Left forelimb (tissue), 1 donor: Measurements from ENCODE around the gene COL23A1.

Source experiments
- DNase-seq: peaks from one replicate; pipeline ENCODE4 v3.0.0-alpha.2; 2018; ENCODE audit warnings: low spot score

The COL23A1 gene

DNA sequence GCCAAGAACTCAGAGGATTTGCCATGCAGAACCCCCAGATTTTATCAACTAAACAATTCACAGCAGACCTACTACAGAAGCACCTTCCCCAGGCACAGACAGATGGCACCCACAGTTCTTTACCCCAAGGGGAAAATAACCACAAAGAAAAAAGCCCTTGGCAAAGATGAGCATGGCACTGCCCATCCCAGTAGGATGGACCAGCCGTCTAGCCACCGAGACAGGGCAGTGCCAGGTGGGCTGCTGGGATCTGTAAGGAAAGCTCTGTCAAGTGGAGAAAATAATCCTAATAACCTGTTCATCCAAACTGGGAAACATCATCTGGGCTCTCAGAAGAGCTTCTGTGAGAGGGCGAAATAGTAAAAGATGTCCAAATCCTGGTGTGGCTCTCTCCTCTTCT is 130.0 kb downstream of the COL23A1 start:
- DNase-seq = no peak

DNA sequence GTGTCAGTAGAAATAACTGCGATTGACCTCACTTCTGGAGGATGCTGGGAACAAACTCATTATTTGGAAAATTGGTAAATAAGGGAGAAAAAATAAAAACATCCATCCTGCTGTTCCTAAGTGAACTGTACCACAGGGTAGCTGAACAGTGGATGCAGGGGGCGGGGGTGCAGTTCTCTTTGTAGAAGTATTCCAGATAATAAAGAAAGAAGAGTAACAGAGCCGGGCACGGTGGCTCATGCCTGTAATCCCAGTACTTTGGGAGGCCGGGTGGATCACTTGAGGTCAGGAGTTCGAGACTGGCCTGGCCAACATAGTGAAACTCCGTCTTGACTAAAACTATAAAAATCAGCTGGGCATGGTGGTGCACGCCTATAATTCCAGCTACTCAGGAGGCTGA is 132.1 kb downstream of the COL23A1 start:
- no peak for DNase-seq

DNA sequence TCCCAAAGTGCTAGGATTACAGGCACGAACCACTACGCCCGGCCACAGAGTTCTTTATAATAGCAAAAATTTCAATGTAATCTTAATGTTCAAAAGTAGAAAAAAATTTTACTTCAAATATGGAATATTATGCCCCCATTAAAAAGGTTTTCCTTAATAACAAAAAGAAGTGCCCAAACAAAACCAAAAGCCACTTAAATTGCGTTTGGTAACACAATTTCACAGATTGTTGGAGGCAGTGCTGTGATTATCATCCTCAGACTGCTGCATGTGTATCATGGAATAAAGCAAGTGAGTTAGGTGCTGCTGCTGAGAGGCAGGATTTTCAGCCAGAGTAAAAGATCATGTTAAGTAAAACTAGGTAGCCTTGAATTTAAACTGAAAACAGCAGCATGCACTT is 132.7 kb downstream of the COL23A1 start:
- no peak for DNase-seq

DNA sequence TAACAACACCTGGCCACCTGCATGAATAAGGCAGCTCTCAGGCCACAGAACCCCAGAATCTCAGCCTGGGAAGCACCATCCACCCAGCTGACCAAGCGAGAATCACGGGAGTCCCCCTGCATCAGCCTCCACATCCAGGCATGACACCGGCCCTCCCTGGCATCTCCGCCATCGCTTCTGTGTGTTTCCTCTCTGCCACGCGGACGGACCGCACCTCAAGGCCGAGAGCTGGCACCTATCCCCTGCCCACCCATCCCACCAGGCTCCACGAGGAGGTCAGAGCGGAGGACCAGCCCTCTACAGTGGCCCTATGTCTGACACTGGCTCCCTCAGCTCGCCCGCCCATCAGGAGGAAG is 134.7 kb downstream of the COL23A1 start:
- DNase-seq = no peak

DNA sequence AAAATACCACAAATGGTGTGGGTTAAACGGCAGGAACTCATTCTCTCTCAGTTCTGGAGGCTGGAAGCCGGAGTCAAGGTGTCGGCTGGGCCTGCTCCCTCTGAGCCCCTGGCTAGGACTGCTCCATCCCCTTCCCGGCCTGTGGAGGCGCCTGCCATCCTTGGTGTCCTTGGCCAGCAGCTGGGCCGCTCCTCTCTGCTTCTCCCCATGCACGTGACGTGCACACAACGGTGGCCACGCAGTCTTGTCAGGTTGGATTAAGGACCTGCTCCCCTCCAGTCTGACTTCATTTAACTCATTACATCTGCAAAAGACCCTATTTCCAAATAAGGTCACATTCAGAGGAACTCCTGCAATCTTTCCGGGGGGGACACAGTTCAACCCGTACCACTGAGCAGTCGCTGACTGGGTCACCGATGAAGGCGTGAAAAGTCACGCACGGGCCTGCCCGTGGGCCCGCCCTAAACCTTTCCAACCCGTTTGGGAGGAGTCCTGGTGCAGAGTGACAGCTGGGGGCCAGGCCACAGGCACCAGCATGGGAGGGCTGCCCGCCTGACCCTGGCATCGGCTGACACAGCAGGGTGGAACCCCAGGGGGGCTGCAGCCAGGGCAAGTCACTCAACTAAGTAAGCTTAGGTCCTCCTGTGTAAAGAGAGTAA is 135.2 kb downstream of the COL23A1 start:
- DNase-seq = no peak

DNA sequence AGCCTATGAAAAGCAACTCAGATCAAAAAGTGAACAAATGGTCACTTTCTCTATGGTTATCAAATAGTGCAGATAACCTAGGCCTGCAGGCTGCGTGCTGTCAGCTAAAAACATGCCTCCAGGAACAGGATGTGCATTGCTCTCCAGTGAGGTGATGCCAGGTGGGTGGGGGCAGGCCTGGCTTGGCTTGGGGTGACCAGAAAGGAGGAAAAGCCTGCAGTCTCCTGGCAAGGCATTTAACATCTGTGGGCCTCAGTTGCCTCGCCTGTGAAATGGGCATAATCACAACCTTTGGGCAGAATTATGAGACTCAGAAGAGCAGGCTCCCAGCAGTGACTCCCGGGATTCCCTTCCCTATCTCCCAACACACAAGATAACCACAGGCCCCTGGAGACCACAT is 135.9 kb downstream of the COL23A1 start:
- DNase-seq = no peak

DNA sequence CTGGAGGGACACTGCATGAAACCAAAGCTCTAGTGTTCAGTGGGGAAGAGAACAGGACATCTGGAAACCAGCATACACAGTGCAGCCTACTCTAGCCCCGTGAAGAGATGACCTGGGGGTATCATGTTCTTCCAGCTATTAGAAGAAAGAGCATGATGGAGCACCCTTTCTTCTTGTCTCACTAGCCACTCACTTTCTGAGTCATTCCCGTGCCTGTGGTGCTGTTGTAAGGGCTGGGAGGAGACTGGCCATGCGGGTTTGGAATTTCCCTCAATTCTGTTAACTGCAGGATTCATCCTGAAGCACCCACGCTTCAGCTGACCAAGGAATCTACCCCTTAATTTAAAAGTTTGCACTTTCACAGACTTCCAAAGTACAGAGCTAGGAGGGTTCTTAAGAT is 137.0 kb downstream of the COL23A1 start:
- no peak for DNase-seq

DNA sequence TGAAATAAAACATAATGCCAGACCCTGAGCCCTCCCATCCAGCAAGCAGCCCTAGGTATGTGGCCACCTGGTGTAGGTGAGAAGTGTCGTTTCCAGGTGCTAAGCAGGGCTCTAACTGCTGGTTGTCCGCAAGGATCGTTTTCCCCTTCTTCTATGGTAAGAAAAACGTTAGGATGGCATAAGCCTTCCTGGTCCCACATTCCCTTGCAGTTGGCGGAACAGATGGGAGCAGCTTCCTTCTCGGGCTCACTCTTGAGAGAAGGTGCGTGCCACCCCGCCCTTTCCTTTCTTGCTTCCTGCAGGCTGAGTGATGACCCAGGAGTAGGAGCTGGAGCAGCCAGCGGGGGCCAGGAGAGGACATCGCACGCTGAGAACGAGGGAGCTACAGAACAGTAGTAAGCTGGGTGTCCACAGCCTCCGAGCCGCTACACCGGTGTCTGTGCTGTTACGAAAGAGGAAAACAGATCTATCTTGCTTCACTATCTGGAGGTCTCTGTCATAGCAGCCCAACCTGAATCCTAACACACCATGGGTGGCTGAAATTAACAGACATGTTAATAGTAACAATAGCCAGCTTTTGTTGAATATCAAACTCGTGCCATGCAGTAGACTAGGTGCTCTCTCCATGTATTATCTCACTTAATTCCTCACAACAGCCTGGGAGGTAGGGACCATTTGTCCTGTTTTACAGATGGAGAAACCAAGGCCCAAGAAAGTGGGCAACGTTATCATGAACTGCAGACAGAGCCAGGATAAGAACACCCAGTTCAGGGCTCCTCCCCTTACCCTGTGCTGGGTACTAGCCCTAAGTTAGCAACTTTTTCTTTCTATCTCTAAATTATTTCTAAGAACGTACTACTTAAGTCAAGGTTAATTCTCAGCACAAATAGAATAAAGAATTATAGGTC is 139.8 kb downstream of the COL23A1 start:
- no peak for DNase-seq

DNA sequence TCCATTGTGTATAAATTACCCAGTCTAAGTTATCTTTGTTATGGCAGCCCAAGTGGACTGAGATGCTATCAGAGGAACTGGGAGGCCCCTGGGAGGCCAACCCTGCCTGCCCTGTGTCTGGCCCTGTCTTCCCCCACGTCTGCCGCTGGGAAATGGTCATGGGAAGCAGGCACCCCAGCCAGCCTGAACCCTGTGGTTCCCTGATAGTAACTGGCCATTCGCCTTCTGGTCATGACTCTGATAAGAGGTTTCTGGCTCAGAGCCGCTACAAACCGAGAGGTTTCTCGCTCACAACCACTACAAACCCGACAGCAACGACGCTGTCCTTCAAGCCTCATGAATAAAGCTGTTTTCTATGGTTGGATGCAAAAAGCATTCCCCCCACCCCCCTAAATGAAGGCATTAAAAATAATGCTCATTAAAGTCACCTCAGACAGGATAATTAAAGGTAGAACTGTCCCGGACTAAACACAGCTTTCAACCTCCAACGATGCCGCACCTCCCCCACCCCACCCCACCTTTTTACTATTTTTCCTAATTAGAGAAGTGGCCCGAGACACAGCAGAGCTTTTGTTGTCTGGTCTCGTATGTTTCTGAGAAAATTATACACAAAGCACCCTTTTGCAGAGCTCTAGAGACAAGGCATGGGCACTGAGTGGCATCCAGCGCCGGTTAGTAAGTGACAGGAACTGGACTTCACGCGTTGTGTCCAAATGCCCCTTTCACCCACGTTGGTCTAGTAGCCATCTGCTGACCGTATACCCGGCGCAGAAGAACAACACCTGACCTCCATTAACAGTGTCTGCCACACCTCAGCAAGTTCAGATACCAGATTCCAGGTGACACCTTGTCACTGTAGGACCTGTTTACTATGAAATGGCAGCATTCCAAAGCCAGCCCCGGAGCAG is 140.8 kb downstream of the COL23A1 start:
- no peak for DNase-seq

DNA sequence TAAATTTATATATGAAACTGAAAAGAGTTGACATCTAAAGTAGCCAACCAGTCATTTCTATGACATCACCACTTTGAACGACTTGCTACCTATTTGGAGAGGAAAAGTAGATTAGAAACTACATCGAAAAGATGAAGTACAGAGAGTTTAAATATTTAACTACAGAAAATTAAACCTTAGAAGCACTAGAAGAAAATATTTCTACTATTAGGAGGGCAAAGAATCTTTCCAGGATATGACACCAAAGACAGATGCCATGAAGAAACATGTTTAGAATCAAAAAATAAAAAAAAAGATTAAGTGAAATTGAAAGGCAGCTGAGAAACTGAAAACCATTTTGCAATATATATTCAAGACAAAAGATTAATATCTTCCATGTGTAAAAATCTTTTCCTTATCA is 144.7 kb downstream of the COL23A1 start:
- no peak for DNase-seq

DNA sequence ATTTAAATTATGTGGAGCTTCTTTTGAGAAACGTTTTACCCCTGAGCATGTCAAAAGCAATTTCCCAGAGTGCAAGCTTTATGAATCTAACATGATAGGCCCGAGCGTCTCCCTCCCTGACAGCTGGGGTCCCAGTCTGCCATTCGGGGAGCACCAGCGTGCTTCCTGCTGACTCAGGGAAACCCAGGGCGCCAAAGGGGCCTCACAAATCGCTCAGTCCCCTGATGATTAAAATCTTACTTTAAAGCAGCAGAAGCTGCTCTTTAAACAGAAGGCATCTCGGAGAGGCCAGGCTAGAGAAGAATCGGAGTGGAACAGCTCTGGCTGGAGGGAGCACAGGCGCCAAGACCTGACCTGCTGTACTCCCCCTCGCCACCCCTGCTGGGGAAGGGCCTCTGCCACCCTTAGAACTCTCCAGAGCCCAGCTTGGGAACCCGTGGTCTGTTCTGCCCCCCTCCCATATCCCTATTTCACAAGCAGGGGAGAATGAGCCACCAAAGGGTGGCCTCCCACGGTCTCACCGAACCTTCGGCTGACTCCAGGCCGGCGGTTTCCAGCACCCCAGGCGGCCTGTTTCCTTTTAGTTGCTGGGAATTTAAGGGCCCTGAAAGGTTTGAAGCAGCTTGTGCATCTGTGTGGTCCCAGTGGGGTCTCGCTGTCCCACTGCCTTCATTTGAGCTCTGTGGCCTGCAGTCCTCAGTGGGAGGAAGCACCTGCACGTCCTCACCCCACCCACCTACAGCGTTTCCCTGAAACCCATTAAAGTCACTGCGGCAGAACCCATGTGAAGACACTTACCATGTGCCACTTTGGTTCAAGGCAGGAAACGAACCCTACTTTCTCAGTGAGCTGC is 147.6 kb downstream of the COL23A1 start:
- DNase-seq = peak; percentile 28

DNA sequence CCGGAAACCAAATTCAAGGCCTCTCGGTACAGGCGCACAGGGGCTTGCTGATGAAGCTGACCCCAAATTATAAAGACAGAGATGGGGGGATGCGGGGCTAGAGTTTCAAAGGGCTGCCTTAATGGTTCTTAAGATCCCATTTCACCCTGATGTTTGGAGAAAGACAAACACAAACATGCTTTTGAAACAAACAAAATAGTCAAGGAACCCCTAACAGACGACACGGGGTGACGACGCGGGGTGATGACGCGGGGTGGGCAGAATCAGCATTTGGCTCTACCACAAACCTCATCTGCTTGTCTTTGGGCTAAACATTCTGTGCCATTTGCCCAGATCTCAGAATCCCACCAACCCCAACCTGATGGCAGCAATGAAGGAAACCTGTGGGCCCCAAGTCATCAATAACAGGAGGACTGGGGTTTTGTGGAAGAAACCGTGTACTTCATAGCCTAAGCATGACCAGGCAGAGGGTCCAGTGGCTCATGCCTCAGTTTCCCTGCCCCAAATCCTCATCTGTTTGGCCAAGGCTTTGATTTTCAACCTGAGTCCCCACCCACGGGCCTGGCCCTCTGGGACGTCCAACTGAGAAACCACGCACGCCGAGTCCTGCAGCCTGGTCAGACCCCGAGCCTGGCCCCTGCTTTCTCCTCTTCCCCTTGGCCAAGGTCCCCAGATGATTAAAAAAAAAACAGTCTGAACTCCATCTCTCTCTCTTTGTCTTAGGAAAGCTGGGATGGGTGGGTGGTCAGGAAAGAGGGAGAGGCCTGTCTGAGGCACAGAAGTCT is 148.5 kb downstream of the COL23A1 start:
- peak; percentile 40 for DNase-seq

DNA sequence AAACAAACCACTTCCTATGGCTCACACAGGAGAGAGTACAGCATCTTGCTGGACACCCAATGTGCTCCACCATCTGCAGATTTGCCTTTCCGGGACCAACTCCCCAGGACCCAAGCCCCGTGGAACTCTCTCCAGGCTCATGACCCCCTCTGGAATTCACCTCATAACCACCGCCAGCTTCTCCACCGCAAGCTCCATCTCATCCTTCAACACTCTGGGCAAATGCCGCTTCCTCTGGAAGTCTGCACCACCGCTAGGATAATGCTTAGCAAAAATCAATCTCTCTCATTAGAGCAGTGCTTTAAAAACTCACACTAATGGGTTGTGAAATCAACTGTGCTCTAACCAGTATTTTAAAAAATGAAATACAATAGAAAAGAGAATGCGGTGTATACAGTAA is 150.0 kb downstream of the COL23A1 start:
- no peak for DNase-seq

DNA sequence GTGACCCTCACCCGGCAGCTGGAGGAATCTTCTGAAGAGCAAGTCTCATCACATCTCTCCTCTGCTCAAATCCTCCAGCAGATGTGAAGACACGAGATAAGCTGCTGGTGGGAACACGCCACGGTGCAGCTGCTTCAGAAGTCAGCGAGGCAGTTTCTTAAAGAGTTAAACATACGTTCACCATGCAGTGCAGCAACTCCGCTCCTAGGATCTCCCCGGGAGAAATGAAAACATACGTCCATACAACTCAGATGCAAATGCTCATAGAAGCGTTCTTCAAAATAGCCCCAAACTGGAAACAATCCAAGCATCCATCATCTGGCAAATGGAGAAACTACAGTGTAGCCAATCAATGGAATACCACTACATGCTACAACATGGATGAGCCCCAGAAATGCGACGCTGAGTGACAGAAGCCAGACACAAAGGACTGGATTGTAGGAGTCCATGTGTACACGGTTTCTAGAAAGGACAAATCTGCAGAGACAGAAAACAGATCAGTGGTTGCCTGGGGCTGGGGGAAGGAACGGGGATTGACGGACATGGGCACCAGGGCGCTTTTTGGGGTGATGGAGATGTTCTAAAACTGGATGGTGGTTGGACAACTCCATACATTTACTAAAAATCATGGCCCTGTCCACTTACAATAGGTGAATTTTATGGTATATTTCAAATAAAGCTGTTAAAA is 150.6 kb downstream of the COL23A1 start:
- peak; percentile 28 for DNase-seq

DNA sequence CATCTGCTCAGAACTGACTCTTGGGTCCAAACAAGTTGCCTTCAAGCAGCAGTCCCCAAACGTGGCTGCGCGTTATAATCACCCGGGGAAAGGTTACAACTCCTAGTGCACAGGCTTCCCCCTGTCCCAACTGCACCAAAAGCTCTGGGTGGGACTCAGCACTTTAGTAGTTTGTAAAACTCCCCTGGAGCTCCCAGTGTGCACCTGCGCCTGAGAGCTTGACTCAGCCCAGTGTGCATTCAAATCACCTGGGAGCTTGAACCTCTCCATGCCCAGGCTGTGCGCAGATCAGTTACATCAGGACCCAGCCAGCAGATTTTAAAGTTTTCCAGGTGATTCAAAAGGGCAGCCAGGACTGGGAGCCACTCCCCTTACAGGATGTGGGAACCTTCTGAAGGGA is 151.4 kb downstream of the COL23A1 start:
- DNase-seq = peak; percentile 47

DNA sequence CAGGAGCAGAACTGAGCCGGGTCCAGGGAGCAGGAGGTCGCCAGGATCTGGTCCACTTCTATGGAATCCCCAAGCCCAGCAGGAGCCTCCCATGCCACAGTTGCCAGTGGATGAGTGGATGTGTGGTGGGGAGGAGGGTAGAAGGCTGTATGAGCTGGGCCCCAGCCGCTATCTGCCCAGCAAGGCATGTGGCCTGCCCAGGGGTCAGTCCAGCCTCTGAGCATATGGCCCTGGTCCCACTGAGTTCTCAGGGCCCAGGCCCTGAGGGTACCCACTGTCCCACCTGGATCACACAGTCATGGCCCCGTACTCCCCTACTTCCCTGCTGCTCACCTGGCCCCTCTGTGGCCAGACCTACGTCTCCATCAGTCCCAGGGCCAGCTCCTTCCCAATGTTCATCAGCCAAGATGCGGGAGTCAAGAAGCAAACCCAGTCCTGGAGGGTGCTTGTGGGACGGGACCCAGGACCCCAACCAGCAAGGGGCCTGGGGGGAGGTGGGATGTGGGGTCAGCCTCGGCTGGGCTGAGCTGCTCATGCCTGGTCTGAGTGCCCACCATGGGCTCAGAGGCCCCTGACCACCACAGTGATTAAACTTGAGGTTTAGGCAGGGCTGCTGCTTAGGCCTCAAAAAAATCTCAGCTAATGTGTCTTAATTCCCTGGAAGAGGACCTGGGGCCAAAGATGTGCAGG is 152.7 kb downstream of the COL23A1 start:
- DNase-seq = peak; percentile 55

DNA sequence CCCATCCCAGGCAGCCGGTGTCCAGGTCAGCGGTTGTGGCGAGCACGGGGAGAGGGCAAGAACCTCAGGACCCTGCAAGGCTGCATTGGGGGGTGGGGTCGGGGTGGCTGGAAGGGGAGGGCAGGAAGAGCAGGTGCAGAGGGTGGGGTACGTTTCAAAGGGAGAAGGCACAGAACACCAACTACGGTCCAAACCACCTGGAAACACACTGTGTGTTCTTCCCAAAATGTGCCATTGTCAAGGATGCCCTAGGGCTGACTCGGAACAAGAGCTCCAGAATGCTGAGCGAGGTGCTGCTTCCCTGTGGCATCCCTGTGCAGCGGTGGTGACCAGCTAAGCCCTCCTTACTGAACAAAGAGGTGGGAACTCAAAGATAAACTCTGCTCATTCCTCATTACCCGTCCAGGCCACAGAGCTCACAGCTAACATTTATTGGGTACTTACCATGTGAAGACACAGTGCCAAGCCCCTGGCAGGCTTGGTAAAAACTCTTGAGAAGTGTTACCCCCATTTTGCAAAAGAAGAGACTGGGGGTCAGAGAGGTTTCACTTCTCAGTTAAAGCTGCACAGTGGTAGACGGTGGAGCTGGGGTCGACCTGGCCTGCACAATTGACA is 153.8 kb downstream of the COL23A1 start:
- peak; percentile 26 for DNase-seq

DNA sequence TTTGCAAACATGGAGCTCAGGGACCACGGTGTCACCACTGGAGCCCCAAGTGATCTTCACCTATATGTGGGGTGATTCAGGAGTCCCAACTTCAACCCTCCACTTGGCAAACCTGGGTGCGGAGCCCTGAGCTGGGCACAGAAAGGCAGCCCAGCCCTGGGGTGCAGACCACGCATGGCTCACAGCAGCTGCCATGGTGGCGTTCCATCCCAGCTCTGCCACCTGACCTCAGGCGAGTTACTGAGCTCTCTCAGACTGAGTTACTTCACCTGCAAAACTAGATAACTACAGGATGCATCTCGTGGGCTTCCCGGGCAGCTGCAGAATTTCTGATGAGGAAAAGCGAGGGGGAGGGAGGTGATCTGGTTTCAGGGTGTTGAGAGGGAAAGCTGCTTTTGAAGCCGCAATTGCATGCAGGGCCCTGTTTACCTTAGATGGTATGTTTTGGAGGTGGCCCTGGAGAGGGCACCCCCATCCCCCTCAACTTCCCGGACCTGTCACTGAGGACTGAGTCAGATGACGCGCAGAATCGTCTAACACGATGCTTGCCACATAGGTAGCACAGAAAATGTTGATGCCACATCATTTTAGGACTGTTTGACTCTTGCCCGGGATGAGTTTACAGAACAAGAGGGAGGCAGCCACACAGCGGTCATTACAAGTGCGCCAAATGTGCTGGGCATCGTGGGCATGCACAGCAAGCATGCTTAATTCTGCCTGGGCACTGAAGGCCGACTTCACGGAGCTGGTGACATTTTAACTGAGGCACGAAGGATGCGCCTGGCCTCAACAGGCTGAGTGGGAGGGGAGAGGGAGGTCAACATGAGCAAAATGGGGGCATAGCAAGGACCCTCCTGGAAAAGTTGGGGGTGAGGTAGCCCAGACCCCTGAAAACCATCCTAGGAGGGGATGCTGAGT is 154.6 kb downstream of the COL23A1 start:
- no peak for DNase-seq
